Limb (tissue), 2 donors: ENCODE results near the gene LRRFIP1.
"Not testable (repeated sequence)": the region's sequence is repeated elsewhere in the genome, so short reads cannot be mapped to it uniquely, and the experiment has no call there.

Source experiments
- DNase-seq, 2 donors: peaks; one replicate each; pipeline ENCODE4 v3.0.0-alpha.2; 2016; ENCODE audit errors: extremely low spot score in 2 of 2

LRRFIP1 gene

GRCh38 chr2:237597196-237598145, 29.9 kb upstream of the LRRFIP1 start:
- no peak for DNase-seq

GRCh38 chr2:237598468-237599208, 28.7 kb upstream of the LRRFIP1 start:
- DNase-seq, result no peak

DNA sequence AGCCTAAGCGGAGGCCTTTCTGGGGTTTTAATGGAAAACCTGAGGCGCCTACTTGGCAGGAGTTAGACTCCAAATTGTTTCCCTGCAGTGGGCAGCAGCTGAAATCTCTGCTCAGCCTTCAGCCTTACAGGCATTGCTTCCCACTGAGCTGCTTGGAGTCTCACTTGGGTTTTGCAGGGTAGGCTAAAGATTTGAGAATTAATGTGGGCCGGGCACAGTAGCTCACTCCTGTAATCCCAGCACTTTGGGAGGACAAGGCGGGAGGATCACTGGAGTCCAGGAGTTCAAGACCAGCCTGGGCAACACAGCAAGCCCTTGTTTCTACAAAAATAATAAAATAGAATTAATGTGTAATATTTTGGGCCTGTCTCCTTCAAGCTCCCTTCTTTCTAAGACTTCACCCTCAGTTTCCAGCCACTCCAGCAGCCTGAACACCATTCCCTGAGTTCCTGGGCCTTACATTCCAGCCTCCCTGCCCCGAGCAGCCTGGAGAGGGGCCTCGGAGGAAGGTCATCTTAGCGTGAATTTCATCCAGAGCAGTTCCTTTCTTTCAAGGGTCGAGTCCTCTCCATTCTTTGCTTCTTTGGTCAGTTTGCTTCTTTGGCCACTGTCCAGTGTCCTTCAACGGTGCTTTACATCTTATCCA, 27.8 kb upstream of the LRRFIP1 start:
- no peak for DNase-seq

GRCh38 chr2:237600205-237600846, 27.1 kb upstream of the LRRFIP1 start:
- DNase-seq, result peak in 1 of 2 donors; percentile 45

DNA sequence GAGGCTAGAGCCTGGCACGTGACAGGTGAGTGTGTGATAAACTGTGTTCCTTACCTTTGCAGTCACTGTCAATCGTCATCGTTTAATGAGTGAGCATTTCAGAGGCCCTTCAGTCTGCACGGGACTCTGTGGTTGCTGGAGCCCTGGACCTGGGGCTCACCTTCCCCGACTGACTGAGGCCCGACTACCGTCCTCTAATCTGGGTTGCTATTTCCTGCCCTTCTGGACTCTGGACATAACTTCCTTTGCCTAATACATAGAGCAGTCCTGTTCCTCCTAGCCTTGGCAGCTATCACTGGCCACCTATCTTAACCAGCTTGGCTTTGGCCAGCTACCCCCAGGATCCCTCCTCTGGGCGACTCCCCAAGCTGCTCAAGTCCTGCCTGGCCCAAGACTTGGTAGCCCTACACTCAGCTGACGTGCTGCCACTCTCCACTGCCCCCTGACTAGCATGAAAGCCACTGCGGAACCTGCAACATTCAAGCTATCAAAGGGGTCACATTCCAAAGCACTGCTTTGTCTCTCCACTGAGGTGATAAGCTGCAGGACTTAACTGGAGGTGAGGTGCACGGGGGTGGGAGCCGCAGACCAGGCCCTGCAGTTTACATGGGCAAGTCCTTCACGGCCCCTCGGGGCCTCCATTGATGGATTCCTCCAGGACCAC, 25.8 kb upstream of the LRRFIP1 start:
- no peak for DNase-seq

DNA sequence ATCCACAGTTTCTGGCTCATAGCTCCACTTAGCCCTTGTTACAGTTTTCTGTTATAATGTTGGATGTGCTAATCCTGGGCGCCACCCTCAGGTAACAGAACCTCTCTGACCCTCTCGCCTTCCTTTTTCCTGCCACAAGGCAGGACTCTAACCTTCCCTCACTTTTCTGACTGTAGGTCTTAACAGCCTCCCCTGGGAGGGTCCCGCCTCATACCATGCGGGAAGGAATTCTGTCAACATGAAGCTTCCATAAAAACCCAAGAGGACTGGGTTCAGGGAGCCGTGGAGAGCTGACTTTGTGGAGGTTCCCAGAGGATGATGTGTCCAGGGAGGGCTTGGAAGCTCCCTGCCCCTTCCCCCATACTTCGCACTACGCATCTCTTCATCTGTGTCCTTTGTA, 25.0 kb upstream of the LRRFIP1 start:
- DNase-seq, result no peak

DNA sequence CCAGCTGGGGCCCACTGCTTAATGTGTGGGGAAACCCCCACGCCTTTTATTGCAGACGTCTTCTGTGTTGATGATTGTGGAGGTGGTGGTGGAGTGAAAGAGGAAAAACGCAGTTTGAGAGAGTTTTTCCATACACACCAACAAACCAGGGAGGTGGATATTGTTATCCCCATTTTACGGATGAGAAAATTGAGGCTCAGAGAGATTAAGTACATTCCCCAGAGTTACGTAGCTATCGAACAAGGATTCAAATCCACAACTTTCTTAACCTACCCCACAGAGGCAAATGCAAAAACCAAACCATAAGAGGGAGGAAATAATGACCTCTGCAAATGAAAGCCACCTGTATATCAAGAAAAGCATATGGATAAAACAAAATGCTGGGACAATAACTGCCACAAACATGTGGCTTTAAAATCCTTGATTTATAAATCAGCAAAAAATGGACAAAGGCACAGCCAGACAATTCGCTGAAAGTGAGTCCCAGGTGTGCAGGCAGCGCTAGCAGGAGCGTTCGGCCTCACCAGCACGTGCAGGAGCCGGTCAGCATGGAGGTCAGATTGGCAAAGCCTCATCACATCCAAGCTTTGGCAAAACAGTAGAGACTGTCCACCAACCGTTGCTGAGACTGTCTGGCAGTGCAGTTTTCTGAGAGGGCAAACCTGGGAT, 24.2 kb upstream of the LRRFIP1 start:
- DNase-seq, result no peak

DNA sequence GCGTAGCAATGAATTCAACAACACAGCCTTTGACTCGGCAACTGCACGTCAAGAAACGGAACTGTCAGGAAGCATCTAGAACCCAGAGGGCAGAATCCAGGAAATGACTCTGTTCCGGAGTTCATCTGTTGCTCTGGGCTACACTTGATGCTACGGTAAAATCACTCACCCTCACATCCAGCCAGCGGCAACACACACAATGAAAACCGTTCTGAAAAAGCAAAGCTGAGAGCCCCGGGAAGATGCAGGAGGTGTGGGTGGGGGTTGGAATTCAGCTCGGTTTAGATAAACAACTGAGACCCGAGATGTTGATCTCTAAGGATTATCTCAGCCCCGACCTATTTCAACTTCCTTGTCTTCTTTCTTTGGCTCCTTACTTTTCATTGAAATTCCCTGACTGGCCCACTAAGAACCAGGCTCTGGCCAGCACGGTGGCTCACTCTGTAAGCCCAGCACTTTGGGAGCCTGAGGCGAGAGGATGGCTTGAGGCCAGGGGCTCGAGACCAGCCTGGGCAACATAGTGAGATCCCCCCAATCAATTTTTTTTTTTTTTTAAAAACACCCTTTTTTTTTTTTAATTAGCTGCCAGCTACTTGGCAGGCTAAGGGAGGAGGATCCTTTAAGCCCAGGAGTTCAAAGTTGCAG, 23.5 kb upstream of the LRRFIP1 start:
- no peak for DNase-seq

DNA sequence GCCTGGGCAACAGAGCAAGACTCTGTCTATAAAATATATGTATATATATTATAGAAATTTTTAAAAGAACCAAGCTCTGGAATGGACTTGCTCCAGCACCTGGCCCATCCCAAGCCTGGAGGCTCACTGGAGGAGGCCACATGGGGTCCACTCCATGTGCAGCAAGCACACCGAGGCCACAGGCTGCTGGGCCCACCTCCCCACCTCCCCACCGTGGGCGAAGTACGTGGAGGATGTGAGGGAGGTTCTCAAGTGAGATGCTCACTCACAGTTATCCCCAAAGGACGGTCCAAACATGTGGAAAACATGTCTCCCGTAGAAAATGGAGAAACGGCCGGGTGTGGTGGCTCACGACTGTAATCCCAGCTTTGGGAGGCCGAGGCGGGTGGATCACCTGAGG, 23.0 kb upstream of the LRRFIP1 start:
- DNase-seq, result no peak

GRCh38 chr2:237604960-237605359, 22.4 kb upstream of the LRRFIP1 start:
- DNase-seq, result no peak

DNA sequence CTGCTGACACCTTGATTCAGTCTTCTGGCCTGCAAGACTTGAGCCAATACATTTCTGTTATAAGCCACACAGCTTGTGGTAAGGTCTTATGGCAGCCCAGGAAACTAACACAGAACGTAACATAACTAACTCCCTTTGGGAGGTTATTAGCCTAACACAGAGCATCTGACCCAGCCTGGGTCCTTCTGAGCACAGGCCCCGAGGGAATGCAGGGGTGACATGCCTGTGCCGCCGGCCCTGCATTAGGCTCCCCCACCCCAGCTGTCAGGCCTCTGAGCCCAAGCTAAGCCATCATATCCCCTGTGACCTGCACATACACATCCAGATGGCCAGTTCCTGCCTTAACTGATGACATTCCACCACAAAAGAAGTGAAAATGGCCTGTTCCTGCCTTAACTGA, 20.9 kb upstream of the LRRFIP1 start:
- not testable (repeated sequence) for DNase-seq

GRCh38 chr2:237612527-237613357, 14.6 kb upstream of the LRRFIP1 start:
- DNase-seq, result no peak

DNA sequence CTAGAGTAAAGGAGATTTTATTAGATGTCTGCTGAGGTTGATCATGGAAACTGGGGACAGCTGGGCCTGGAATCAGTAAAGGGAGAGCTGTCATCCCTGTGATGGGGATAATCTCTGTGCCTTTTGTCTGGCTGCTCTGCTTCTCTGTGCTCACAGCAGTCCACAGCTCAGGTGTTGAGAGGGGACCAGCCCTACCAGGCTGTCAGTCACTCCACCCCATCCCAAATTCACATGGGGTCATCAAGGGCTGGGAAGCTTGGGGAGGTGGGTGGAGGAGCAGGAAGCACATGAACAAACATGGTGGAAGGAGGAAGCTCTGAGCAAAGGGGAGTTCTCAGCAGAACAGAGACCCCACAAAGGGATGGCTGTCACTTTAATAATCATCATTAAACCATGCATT, 13.7 kb upstream of the LRRFIP1 start:
- DNase-seq, result no peak

GRCh38 chr2:237614151-237614720, 13.2 kb upstream of the LRRFIP1 start:
- no peak for DNase-seq

DNA sequence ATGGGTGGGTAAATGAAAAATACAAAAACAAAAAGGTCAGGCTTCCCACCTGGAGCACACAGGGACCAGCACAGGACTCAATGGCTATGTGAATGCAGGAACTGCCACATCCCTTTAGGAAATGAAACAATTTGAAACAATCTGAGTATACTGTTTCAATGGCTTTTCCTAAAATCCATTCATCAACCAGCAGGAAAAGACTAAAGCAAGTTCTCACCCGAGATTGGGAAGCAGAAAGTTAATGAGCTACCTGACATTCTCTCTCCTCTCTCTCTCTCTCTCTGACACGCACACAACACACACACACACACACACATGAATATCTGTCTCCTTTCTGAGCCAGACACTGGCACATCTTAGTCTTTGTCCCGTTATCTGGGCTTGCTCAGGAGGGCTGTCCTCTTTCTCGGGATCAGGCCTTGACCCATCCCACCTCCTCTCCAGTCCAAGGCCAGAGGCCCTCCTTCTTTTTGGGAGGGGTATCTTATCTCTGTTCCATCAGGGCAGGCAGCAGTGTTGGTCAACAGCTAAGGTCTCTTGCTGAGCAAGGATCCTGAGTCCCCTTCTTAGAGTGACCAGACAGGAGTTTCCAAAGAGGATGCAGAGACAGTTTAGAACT, 11.6 kb upstream of the LRRFIP1 start:
- DNase-seq, result peak in 1 of 2 donors; percentile 9

GRCh38 chr2:237616373-237616733, 11.0 kb upstream of the LRRFIP1 start:
- no peak for DNase-seq

DNA sequence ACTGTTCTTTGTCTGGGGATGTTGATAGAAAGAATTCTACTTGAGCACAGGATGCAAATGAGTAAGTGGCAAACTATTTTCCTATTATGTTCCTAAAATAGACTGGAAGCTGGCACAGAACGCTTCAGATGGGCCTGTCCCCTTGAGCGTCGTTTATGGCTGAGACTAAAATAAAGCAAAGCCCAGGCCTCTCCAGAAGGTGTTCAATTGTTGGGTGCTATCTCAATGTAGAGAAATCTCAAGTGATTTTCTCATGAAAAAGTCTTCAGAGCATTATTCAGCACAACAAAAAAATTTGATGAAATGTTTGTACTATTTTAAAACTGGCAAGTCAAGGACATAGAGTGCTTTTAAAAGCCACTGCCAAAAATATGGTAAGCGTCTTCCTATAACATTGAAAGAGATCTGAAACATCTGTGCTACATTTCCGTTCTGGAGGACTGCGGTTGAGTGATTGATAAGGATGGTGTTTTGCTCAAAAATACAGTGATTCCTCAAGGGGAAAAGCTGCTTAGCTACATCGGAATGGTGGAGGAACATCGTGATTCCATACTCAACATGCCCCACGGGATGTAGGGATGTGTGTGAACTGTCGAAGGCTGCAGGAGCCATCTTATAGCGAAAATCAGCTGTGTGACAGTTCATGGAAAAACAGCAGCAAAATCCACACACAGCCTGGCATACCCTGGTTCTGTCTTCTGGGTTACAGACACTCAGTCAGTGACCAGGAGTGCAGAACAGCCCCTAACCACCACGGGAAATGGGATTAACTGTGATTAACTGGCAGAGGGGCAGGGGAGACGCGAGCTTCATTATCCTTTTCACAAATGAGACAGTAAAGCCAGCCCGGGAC, 10.4 kb upstream of the LRRFIP1 start:
- peak in 1 of 2 donors; percentile 82 for DNase-seq
